ENCODE measurements around the gene THSD4. TPM values are rescaled to one million over a fixed set of nuclear protein-coding genes. Genes with fewer than 3 reads are reported as not detected.
A peak's percentile ranks its signal among the peaks of the same experiment; 100 is the strongest.

Gene THSD4
- total and polyA plus RNA-seq, 7 donors, result 1.4 to 7.8 (median 2.2) TPM

- Histone ChIP-seq H3K36me3 (no peaks in the 10 kb centered on the region), H3K4me3 (no peak overlapping the region), H3K27me3 (no peaks in the 10 kb centered on the region), H3K4me1 (no peaks in the 10 kb centered on the region), H3K27ac (no peak overlapping the region), H3K9me3 (no peaks in the 10 kb centered on the region)
- 82 to 90% methylated on average over 6 of the region's 6 CpGs for WGBS, 2 donors
- intact Hi-C loops (cut with DNase I), result no loop called here
- no peak for TF ChIP-seq CTCF (IDR thresholded peaks at IDR 0.05)
- no peak for TF ChIP-seq EP300 (IDR thresholded peaks at IDR 0.05)
- TF ChIP-seq POLR2A (IDR thresholded peaks at IDR 0.05), result no peak
- no peak for TF ChIP-seq POLR2AphosphoS5 (IDR thresholded peaks at IDR 0.05)
- DNase-seq, result no peak
Observed at GRCh38 chr15:71610728-71611552, 495.7 kb downstream of the THSD4 start.

- no peak overlapping the region for H3K27ac ChIP-seq
- DNase-seq, result peak; percentile 72
- H3K27me3 ChIP-seq, result no peaks in the 10 kb centered on the region
- 81 to 89% methylated on average over 6 of the region's 6 CpGs for WGBS, 2 donors
- H3K4me3 ChIP-seq, result no peak overlapping the region
- intact Hi-C loops (cut with DNase I), result no loop called here
- H3K9me3 ChIP-seq, result no peaks in the 10 kb centered on the region
- no peak for TF ChIP-seq POLR2A (IDR thresholded peaks at IDR 0.05)
- TF ChIP-seq CTCF (IDR thresholded peaks at IDR 0.05), result no peak
- TF ChIP-seq EP300 (IDR thresholded peaks at IDR 0.05), result no peak
- no peak for TF ChIP-seq POLR2AphosphoS5 (IDR thresholded peaks at IDR 0.05)
- H3K4me1 ChIP-seq, result no peaks in the 10 kb centered on the region
- no peaks in the 10 kb centered on the region for H3K36me3 ChIP-seq
Observed at GRCh38 chr15:71611553-71612396, 496.5 kb downstream of the THSD4 start.

GRCh38 chr15:71612397-71612722 lies 497.1 kb downstream of the THSD4 start:
- no peak overlapping the region for H3K4me3 ChIP-seq
- no peaks in the 10 kb centered on the region for H3K4me1 ChIP-seq
- H3K9me3 ChIP-seq, result no peaks in the 10 kb centered on the region
- H3K27me3 ChIP-seq, result no peaks in the 10 kb centered on the region
- intact Hi-C loops (cut with DNase I), result no loop called here
- no peak for TF ChIP-seq CTCF (IDR thresholded peaks at IDR 0.05)
- no peak for TF ChIP-seq POLR2AphosphoS5 (IDR thresholded peaks at IDR 0.05)
- TF ChIP-seq EP300 (IDR thresholded peaks at IDR 0.05), result no peak
- TF ChIP-seq POLR2A (IDR thresholded peaks at IDR 0.05), result no peak
- DNase-seq, result no peak
- no peaks in the 10 kb centered on the region for H3K36me3 ChIP-seq
- H3K27ac ChIP-seq, result no peak overlapping the region
- WGBS, 2 donors, result 74 to 88% methylated on average over 1 of the region's 1 CpG

- H3K9me3 ChIP-seq, result no peaks in the 10 kb centered on the region
- no peak for DNase-seq
- TF ChIP-seq EP300 (IDR thresholded peaks at IDR 0.05), result no peak
- TF ChIP-seq POLR2A (IDR thresholded peaks at IDR 0.05), result no peak
- no peak for TF ChIP-seq POLR2AphosphoS5 (IDR thresholded peaks at IDR 0.05)
- TF ChIP-seq CTCF (IDR thresholded peaks at IDR 0.05), result no peak
- H3K4me3 ChIP-seq, result no peak overlapping the region
- intact Hi-C loops (cut with DNase I), result no loop called here
- H3K36me3 ChIP-seq, result no peaks in the 10 kb centered on the region
- 94 to 96% methylated on average over 2 of the region's 2 CpGs for WGBS, 2 donors
- H3K27ac ChIP-seq, result no peak overlapping the region
- no peaks in the 10 kb centered on the region for H3K4me1 ChIP-seq
- H3K27me3 ChIP-seq, result no peaks in the 10 kb centered on the region
Observed at GRCh38 chr15:71612869-71613268, 497.6 kb downstream of the THSD4 start.

Data from sigmoid colon (tissue), 7 donors.